T-cell (primary cell): ENCODE measurements around the gene TUBE1. TPM values are rescaled to one million over a fixed set of nuclear protein-coding genes. Genes with fewer than 3 reads are reported as not detected.

Experiments used
- ATAC-seq, 4 experiments: fragments of 200-7000 bp in 3 of 4; fragments of 150-1000 bp in 1 of 4; cut with Tn5 transposase; replicated peaks in 1 of 4; 1 replicate in 3 of 4; 2 replicates in 1 of 4; pipeline ENCODE4 v1.10.0; 2021; ENCODE audit warnings: moderate library complexity in 3 of 4, mild to moderate bottlenecking in 2 of 4, moderate number of reproducible peaks in 1 of 4
- CTCF ChIA-PET, 2 donors: fragments of 300-600 bp; sonication (Branson Sonifier 250); formaldehyde crosslinking; loops; one replicate each; lab custom pipeline; 2022; ENCODE audit warnings: antibody characterized with exemption in 2 of 2; lab: Charles Lee
- POLR2A ChIA-PET, 2 donors: fragments of 300-600 bp; sonication (Branson Sonifier 250); formaldehyde crosslinking; loops; one replicate each; lab custom pipeline; 2022; ENCODE audit warnings: antibody characterized with exemption in 2 of 2; lab: Charles Lee
- DNase-seq, 35 experiments: peaks; one replicate each; pipeline versions ENCODE4 v3.0.0 to v3.0.0-alpha.2; 2013 to 2023
- H3K27ac ChIP-seq: one replicate; pipeline ENCODE4 v1.5.1; 2013; ENCODE audit warnings: low read length
- H3K27me3 ChIP-seq, 2 experiments: replicated peaks in 1 of 2; 1 replicate in 1 of 2; 2 replicates in 1 of 2; pipeline versions ENCODE4 v1.6.1 to v1.7.0; 2013; ENCODE audit warnings: low read length in 1 of 2, mixed read lengths in 1 of 2; ENCODE audit not compliant: control insufficient read depth in 2 of 2, insufficient read depth in 2 of 2; ENCODE audit errors: extremely low read depth in 1 of 2
- H3K36me3 ChIP-seq, 2 donors: 1 replicate in 1 of 2; 2 replicates in 1 of 2; pipeline versions ENCODE4 v1.6.1 to v1.7.0; 2013; ENCODE audit warnings: low read length in 1 of 2; ENCODE audit not compliant: control insufficient read depth in 2 of 2, insufficient read depth in 1 of 2; ENCODE audit errors: extremely low read depth in 1 of 2
- H3K4me1 ChIP-seq, 2 experiments: 1 replicate in 1 of 2; 2 replicates in 1 of 2; pipeline versions ENCODE4 v1.6.1 to v1.7.0; 2013; ENCODE audit warnings: low read length in 2 of 2, mixed read lengths in 1 of 2; ENCODE audit not compliant: insufficient read depth in 2 of 2, control insufficient read depth in 1 of 2; ENCODE audit errors: extremely low read depth in 1 of 2
- H3K4me3 ChIP-seq, 2 donors: 1 replicate in 1 of 2; 2 replicates in 1 of 2; pipeline versions ENCODE4 v1.5.1 to v1.7.0; 2013; ENCODE audit warnings: mild to moderate bottlenecking in 2 of 2, low read length in 1 of 2, moderate library complexity in 1 of 2; ENCODE audit not compliant: control insufficient read depth in 1 of 2; ENCODE audit errors: extremely low read depth in 1 of 2
- H3K9me3 ChIP-seq: 2 replicates; pipeline ENCODE4 v1.7.0; 2013
- H3K27ac Mint-ChIP-seq, 2 donors: one replicate each; pipeline ENCODE4 v1.8.0; 2020 to 2021; ENCODE audit warnings: mild to moderate bottlenecking in 2 of 2, mixed read lengths in 2 of 2
- H3K27me3 Mint-ChIP-seq, 2 donors: one replicate each; pipeline ENCODE4 v1.8.0; 2021 to 2022; ENCODE audit warnings: mixed read lengths in 2 of 2
- H3K36me3 Mint-ChIP-seq: one replicate; pipeline ENCODE4 v1.8.0; 2021; ENCODE audit warnings: mixed read lengths
- H3K4me1 Mint-ChIP-seq, 3 donors: one replicate each; pipeline ENCODE4 v1.8.0; 2020 to 2022; ENCODE audit warnings: mixed read lengths in 3 of 3, mild to moderate bottlenecking in 1 of 3
- H3K4me3 Mint-ChIP-seq, 3 donors: one replicate each; pipeline ENCODE4 v1.8.0; 2020 to 2022; ENCODE audit warnings: mild to moderate bottlenecking in 3 of 3, mixed read lengths in 3 of 3, moderate library complexity in 3 of 3
- H3K9me3 Mint-ChIP-seq, 3 donors: one replicate each; pipeline ENCODE4 v1.8.0; 2020 to 2022; ENCODE audit warnings: mixed read lengths in 3 of 3
- WGBS: methylation state at CpG from one replicate; pipeline ENCODE4 v1.1.5; 2013; ENCODE audit warnings: missing lambda C conversion rate; ENCODE audit not compliant: insufficient coverage; 5-methylcytosine and 5-hydroxymethylcytosine counted together
- total RNA-seq, 35 experiments: library from RNA in 6 of 35; stranded (reverse) in 6 of 35; fragments of 120-200 nt in 1 of 35; gene quantifications; one replicate each; pipeline versions ENCODE4 v1.2.1 to v1.2.4 and lab custom pipeline; 2013 to 2026

The TUBE1 gene
- total RNA-seq, 5 donors from 2014 or later (not counting 1 experiment from before 2014, with no cell fraction given), result 26.8 to 40.9 (median 33.6) TPM

- ATAC-seq (no peak), DNase-seq (no peak)
- Mint-ChIP-seq H3K36me3 (no peaks in the 10 kb centered on the region), H3K4me1 (no peaks in the 10 kb centered on the region), H3K27me3 (peaks cover 3 to 10% of the 10 kb centered on the region in 2 donors), H3K9me3 (no peaks in the 10 kb centered on the region), H3K4me3 (no peak overlapping the region), H3K27ac (no peak overlapping the region)
- H3K4me1 ChIP-seq, result no peaks in the 10 kb centered on the region
- no peak overlapping the region for H3K27ac ChIP-seq
- H3K36me3 ChIP-seq, result no peaks in the 10 kb centered on the region
- no peak overlapping the region for H3K4me3 ChIP-seq
- no CpG with 5 or more reads among the region's 1 CpG for WGBS
- no peaks in the 10 kb centered on the region for H3K9me3 ChIP-seq
- POLR2A ChIA-PET, result no interaction called here
- CTCF ChIA-PET, result no interaction called here
- H3K27me3 ChIP-seq, result peaks cover 0 to 2% of the 10 kb centered on the region in 2 experiments
Measured at GRCh38 chr6:112117554-112117953, 30.3 kb upstream of the TUBE1 start.

GRCh38 chr6:112116221-112116620 is 28.9 kb upstream of the TUBE1 start:
- WGBS, result no CpG with 5 or more reads among the region's 1 CpG
- ChIA-PET POLR2A (interaction anchor here in 1 of 2 donors (0.6 kb wide), 1 partner anchor 1169 kb away, joined by 5 read pairs; no protein-coding TSS in a partner anchor), CTCF (interaction anchor here in 1 of 2 donors (1.6 kb wide), 1 partner anchor 64 kb away, joined by 3 read pairs; no protein-coding TSS in a partner anchor)
- Mint-ChIP-seq H3K27me3 (peaks cover 3 to 16% of the 10 kb centered on the region in 2 donors), H3K9me3 (no peaks in the 10 kb centered on the region), H3K27ac (no peak overlapping the region), H3K4me1 (no peaks in the 10 kb centered on the region), H3K4me3 (no peak overlapping the region), H3K36me3 (no peaks in the 10 kb centered on the region)
- H3K4me1 ChIP-seq, result no peaks in the 10 kb centered on the region
- peaks cover 0 to 6% of the 10 kb centered on the region in 2 experiments for H3K27me3 ChIP-seq
- no peak overlapping the region for H3K27ac ChIP-seq
- H3K36me3 ChIP-seq, result no peaks in the 10 kb centered on the region
- H3K4me3 ChIP-seq, result no peak overlapping the region
- ATAC-seq (no peak), DNase-seq (no peak)
- no peaks in the 10 kb centered on the region for H3K9me3 ChIP-seq

GRCh38 chr6:112114577-112115223 is 27.4 kb upstream of the TUBE1 start:
- Mint-ChIP-seq H3K27me3 (peaks cover 3 to 16% of the 10 kb centered on the region in 2 donors), H3K27ac (no peak overlapping the region)
- CTCF ChIA-PET, result no interaction called here

GRCh38 chr6:112113918-112114317 is 26.6 kb upstream of the TUBE1 start:
- Histone ChIP-seq H3K36me3 (no peaks in the 10 kb centered on the region), H3K4me1 (no peaks in the 10 kb centered on the region), H3K9me3 (no peaks in the 10 kb centered on the region), H3K27me3 (peaks cover 0 to 9% of the 10 kb centered on the region in 2 experiments), H3K27ac (no peak overlapping the region), H3K4me3 (no peak overlapping the region)
- Mint-ChIP-seq H3K27me3 (peaks cover 3 to 16% of the 10 kb centered on the region in 2 donors), H3K4me1 (no peaks in the 10 kb centered on the region), H3K36me3 (no peaks in the 10 kb centered on the region), H3K27ac (no peak overlapping the region), H3K9me3 (no peaks in the 10 kb centered on the region), H3K4me3 (no peak overlapping the region)
- POLR2A ChIA-PET, result no interaction called here
- ATAC-seq, result no peak
- DNase-seq, result no peak
- CTCF ChIA-PET, result no interaction called here

More at GRCh38 chr6:112114577-112115223, 27.4 kb upstream of the TUBE1 start:
- Mint-ChIP-seq H3K4me1 (no peaks in the 10 kb centered on the region), H3K9me3 (no peaks in the 10 kb centered on the region), H3K36me3 (no peaks in the 10 kb centered on the region), H3K4me3 (no peak overlapping the region)
- POLR2A ChIA-PET, result no interaction called here
- no peak overlapping the region for H3K4me3 ChIP-seq
- peaks cover 0 to 9% of the 10 kb centered on the region in 2 experiments for H3K27me3 ChIP-seq
- no peak for DNase-seq
- H3K4me1 ChIP-seq, result no peaks in the 10 kb centered on the region
- no CpG with 5 or more reads among the region's 3 CpGs for WGBS
- ATAC-seq, result no peak
- no peak overlapping the region for H3K27ac ChIP-seq
- no peaks in the 10 kb centered on the region for H3K36me3 ChIP-seq
- no peaks in the 10 kb centered on the region for H3K9me3 ChIP-seq

GRCh38 chr6:112113431-112113830 is 26.1 kb upstream of the TUBE1 start:
- DNase-seq (no peak), ATAC-seq (no peak)
- H3K36me3 ChIP-seq, result no peaks in the 10 kb centered on the region
- Mint-ChIP-seq H3K9me3 (no peaks in the 10 kb centered on the region), H3K4me1 (no peaks in the 10 kb centered on the region), H3K4me3 (no peak overlapping the region), H3K27ac (no peak overlapping the region), H3K27me3 (peaks cover 3 to 16% of the 10 kb centered on the region in 2 donors), H3K36me3 (no peaks in the 10 kb centered on the region)
- peaks cover 0 to 9% of the 10 kb centered on the region in 2 experiments for H3K27me3 ChIP-seq
- no peaks in the 10 kb centered on the region for H3K9me3 ChIP-seq
- no peak overlapping the region for H3K4me3 ChIP-seq
- no peaks in the 10 kb centered on the region for H3K4me1 ChIP-seq
- ChIA-PET CTCF (no interaction called here), POLR2A (no interaction called here)
- WGBS, result 100% methylated on average over 1 of the region's 3 CpGs
- H3K27ac ChIP-seq, result no peak overlapping the region

GRCh38 chr6:112109262-112109661 is 22.0 kb upstream of the TUBE1 start:
- ChIA-PET POLR2A (interaction anchor here in 1 of 2 donors (0.5 kb wide), 1 partner anchor 399 kb away, joined by 3 read pairs; no protein-coding TSS in a partner anchor), CTCF (no interaction called here)
- H3K27ac ChIP-seq, result no peak overlapping the region
- H3K27ac Mint-ChIP-seq, result no peak overlapping the region
- H3K9me3 Mint-ChIP-seq, result peaks cover 4 to 6% (median 5%) of the 10 kb centered on the region in 3 donors
- H3K9me3 ChIP-seq, result no peaks in the 10 kb centered on the region
- H3K4me3 Mint-ChIP-seq, result no peak overlapping the region
- peaks cover 0 to 6% of the 10 kb centered on the region in 2 experiments for H3K27me3 ChIP-seq
- ATAC-seq (no peak), DNase-seq (no peak)
- no peaks in the 10 kb centered on the region for H3K4me1 Mint-ChIP-seq
- WGBS, result 95% methylated on average over 6 of the region's 9 CpGs
- H3K4me3 ChIP-seq, result no peak overlapping the region
- no peaks in the 10 kb centered on the region for H3K36me3 ChIP-seq
- H3K27me3 Mint-ChIP-seq, result peaks cover 0 to 14% of the 10 kb centered on the region in 2 donors
- no peaks in the 10 kb centered on the region for H3K36me3 Mint-ChIP-seq
- H3K4me1 ChIP-seq, result no peaks in the 10 kb centered on the region
